Measurements from ENCODE around the gene NDUFS6.

NDUFS6 gene

DNA sequence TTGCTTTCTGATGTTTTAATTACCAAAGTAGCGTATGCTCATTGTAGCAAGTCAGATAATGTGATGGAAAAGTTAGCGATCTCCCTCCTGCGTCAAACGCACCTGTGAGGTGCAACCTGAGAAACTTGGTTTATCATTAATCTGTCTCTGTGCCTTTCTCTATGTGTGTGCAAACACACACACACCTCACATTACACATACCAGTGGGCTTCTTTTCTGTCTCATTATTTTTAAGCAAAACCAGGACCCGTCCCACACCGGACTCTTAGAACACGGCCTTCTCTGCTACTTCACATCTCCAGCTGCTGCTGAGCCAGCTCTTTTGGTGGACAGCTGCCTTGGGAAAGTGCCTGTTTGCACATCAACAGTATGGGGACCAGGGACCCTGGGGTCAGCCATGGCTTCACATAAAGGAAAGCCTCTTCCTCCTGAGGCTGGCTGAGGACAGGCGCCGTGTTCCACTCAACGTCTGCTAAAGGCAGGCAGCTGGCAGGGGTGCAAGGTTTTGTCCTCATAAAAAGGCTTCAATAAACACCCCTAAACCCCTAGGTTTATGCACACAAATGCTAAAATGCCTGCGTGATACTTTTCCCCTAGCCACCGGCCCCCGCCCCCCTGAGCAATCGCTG lies 45.8 kb upstream of the NDUFS6 start:
- TF ChIP-seq, protein P1, sequence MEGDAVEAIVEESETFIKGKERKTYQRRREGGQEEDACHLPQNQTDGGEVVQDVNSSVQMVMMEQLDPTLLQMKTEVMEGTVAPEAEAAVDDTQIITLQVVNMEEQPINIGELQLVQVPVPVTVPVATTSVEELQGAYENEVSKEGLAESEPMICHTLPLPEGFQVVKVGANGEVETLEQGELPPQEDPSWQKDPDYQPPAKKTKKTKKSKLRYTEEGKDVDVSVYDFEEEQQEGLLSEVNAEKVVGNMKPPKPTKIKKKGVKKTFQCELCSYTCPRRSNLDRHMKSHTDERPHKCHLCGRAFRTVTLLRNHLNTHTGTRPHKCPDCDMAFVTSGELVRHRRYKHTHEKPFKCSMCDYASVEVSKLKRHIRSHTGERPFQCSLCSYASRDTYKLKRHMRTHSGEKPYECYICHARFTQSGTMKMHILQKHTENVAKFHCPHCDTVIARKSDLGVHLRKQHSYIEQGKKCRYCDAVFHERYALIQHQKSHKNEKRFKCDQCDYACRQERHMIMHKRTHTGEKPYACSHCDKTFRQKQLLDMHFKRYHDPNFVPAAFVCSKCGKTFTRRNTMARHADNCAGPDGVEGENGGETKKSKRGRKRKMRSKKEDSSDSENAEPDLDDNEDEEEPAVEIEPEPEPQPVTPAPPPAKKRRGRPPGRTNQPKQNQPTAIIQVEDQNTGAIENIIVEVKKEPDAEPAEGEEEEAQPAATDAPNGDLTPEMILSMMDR (IDR thresholded peaks at IDR 0.05; ENCODE audit: insufficient read depth, low read length, missing control alignments) = no peak
- CTCF ChIA-PET = no interaction called here
- DNase-seq (ENCODE audit: low read depth, low spot score) = no peak
- no peak overlapping the region for H3K4me3 ChIP-seq (ENCODE audit: low read depth, low read length)
- POLR2A ChIA-PET = no interaction called here

DNA sequence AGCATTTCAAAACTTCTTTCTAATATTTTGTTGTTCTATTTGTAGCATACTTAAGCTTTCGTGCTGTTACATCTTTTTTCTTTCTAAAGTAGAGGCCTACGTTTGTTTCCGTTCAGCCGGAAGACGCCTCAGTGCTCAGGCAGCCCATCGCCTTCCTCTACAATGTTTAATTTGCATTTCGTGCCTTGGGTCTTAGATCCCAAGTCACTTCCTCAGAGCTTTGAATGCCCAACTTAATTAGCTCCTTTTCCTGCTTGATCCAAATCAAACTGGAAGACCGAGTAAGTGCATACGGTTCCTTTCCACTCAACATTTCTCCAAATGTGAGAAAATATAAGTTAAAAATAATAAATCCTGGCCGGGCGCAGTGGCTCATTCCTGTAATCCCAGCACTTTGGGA lies 44.7 kb upstream of the NDUFS6 start:
- ChIA-PET POLR2A (no interaction called here), CTCF (no interaction called here)
- DNase-seq (ENCODE audit: low read depth, low spot score) = no peak
- no peak overlapping the region for H3K4me3 ChIP-seq (ENCODE audit: low read depth, low read length)
- TF ChIP-seq, protein P1 (IDR thresholded peaks at IDR 0.05; ENCODE audit: insufficient read depth, low read length, missing control alignments) = no peak

DNA sequence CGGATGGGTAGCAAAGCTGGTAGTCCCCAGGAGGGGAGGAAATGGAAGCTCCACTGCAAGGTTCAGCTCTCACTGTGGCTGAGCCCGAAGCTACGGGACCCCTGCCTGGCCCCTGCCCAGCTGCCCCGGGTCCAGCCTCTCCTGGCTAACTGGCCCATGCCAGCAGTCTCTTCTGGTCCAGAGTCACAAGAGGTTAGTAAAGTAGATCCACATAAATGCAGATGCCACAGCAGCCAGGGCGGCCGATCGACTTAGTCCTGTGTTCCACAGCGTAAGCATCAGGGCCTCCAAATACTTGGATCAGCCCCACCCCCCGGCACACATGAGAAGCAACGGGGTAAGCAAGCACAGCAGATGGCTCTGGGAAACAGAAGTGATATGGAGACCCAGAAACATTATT lies 43.7 kb upstream of the NDUFS6 start:
- no peak for DNase-seq (ENCODE audit: low read depth, low spot score)
- TF ChIP-seq, protein P1 (IDR thresholded peaks at IDR 0.05; ENCODE audit: insufficient read depth, low read length, missing control alignments) = no peak
- no peak overlapping the region for H3K4me3 ChIP-seq (ENCODE audit: low read depth, low read length)
- CTCF ChIA-PET = no interaction called here
- POLR2A ChIA-PET = no interaction called here

DNA sequence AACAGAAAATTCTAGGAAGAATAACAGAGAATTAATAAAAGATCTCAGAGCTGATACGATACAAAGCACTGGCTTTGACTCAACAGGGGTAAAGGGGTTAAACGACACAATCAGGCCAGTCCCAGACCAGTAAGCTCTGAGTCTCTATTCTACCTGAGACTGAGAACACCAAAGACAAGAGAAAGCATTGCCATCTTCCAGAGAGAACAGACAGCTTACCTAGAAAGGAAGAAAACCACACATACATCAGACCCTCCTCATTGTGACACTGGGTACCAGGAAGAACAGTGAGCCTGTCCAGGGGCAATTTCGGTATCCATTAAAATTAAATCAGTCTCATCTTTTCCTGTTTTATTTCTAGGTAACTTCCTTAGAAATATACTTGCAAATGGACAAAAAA lies 42.6 kb upstream of the NDUFS6 start:
- CTCF ChIA-PET = interaction anchor here (1.2 kb wide), 1 partner anchor 278 kb away, joined by 3 read pairs; no protein-coding TSS in a partner anchor
- TF ChIP-seq, protein P1 (IDR thresholded peaks at IDR 0.05; ENCODE audit: insufficient read depth, low read length, missing control alignments) = no peak
- POLR2A ChIA-PET = no interaction called here
- no peak overlapping the region for H3K4me3 ChIP-seq (ENCODE audit: low read depth, low read length)
- DNase-seq (ENCODE audit: low read depth, low spot score) = no peak

DNA sequence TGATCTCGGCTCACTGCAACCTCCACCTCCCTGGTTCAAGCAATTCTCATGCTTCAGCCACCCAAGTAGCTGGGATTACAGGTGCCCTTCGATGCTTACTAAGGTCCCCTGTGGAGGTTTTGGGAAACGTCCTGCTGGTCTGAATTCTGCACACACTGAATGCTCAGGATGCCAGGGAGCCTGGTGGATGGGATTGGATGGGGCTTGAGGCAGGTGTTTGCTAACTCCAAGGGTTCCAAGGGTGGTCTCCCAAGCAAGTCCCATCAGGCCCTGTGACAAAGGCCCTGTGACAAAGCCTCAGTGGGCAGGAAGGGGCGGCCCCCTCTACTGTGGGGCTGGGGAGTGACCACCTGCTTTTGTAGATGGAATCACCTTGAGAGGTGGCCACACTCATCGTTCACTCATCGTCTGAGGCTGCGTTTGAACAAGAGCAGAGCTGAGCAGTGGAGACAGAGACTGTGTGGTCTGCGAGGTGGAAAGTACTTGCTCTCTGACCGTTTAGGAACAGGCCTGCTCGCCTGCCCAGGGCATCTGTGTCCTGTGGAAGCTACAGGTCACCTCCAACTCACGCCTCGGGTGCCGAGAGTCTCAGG lies 41.7 kb upstream of the NDUFS6 start:
- TF ChIP-seq, protein P1 (IDR thresholded peaks at IDR 0.05; ENCODE audit: insufficient read depth, low read length, missing control alignments) = no peak
- POLR2A ChIA-PET = no interaction called here
- CTCF ChIA-PET = interaction anchor here (1.2 kb wide), 1 partner anchor 277 kb away, joined by 3 read pairs; no protein-coding TSS in a partner anchor
- no peak for DNase-seq (ENCODE audit: low read depth, low spot score)
- H3K4me3 ChIP-seq (ENCODE audit: low read depth, low read length) = no peak overlapping the region

DNA sequence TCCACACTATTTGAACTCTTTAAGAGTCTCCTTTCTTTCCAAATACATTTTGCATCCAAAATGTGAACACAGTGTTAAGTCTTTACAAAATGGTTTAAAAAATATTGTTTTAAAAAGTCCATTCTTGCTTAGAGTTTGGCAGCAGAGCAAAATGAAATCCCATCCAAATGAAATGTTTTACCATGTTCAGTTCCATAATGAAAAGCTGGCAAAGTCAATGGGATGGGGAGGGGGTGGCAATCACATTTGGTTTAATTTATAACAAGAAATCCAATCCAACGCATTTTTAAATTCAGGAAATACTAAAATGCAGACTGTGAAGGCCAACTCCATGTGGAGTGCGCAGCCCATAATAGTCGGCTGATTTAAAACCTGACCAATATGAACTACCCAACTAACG lies 41.0 kb upstream of the NDUFS6 start:
- ChIA-PET POLR2A (no interaction called here), CTCF (interaction anchor here (6.2 kb wide), 1 partner anchor 282 kb away, joined by 80 read pairs; no protein-coding TSS in a partner anchor)
- no peak for DNase-seq (ENCODE audit: low read depth, low spot score)
- H3K4me3 ChIP-seq (ENCODE audit: low read depth, low read length) = no peak overlapping the region
- TF ChIP-seq, protein P1 (IDR thresholded peaks at IDR 0.05; ENCODE audit: insufficient read depth, low read length, missing control alignments) = no peak
